Prostate gland (tissue), 2 donors: ENCODE measurements around the gene CUX1.

Experiments
- POLR2A ChIP-seq: fragments of 450-650 bp; IDR thresholded peaks from one replicate; pipeline ENCODE4 v1.6.1; 2016; ENCODE audit warnings: antibody characterized with exemption, mild to moderate bottlenecking
- TF ChIP-seq, protein P1 (sequence below), 4 experiments: fragments of 200-600 bp in 2 of 4; fragments of 450-650 bp in 2 of 4; sonication (generic) in 2 of 4; IDR thresholded peaks; 1 replicate in 3 of 4; 2 replicates in 1 of 4; pipeline ENCODE4 v1.5.1; 2016 to 2019; ENCODE audit warnings: antibody characterized with exemption in 4 of 4, mild to moderate bottlenecking in 2 of 4, moderate library complexity in 2 of 4

DNA sequence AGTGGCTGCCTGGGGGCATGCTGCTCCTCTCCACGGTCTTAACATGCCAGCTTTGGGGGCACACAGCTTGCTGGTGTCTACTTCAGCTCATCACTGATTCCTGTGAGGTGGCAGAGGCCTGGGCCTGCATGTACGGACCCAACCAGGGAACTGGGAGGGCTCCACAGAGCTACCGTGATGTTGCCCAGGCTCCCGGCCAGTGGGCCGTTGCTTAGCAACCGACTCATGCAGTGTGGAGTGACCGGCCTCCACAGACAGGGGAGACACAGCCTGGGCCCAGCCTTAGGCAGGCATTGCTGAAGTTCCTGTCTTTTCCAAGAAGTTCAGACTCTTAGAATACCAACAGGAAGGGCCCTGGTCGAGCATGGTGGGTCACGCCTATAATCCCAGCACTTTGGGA lies 443.4 kb downstream of the CUX1 start:
- TF ChIP-seq POLR2A, result no peak
- TF ChIP-seq, protein P1, sequence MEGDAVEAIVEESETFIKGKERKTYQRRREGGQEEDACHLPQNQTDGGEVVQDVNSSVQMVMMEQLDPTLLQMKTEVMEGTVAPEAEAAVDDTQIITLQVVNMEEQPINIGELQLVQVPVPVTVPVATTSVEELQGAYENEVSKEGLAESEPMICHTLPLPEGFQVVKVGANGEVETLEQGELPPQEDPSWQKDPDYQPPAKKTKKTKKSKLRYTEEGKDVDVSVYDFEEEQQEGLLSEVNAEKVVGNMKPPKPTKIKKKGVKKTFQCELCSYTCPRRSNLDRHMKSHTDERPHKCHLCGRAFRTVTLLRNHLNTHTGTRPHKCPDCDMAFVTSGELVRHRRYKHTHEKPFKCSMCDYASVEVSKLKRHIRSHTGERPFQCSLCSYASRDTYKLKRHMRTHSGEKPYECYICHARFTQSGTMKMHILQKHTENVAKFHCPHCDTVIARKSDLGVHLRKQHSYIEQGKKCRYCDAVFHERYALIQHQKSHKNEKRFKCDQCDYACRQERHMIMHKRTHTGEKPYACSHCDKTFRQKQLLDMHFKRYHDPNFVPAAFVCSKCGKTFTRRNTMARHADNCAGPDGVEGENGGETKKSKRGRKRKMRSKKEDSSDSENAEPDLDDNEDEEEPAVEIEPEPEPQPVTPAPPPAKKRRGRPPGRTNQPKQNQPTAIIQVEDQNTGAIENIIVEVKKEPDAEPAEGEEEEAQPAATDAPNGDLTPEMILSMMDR (IDR thresholded peaks at IDR 0.05), result no peak
